GM12878 (cell line): ENCODE data around the gene PHF10. TPM values are rescaled to one million over a fixed set of nuclear protein-coding genes. Genes with fewer than 3 reads are reported as not detected.

ENCODE experiments used
- BHLHE40 ChIP-seq, 2 experiments: fragments of 450-650 bp in 1 of 2; IDR thresholded peaks; 2 replicates each; pipeline ENCODE4 v1.6.1; 2011 to 2017; ENCODE audit warnings: low read depth in 2 of 2, borderline replicate concordance in 1 of 2, improper control_type of control experiment in 1 of 2, low read length in 1 of 2, mild to moderate bottlenecking in 1 of 2
- CHD2 ChIP-seq: IDR thresholded peaks from 2 replicates; pipeline ENCODE4 v1.6.1; 2011; ENCODE audit warnings: low read depth, low read length, improper control_type of control experiment, borderline replicate concordance
- CREM ChIP-seq: IDR thresholded peaks from 2 replicates; pipeline ENCODE4 v1.6.1; 2014; ENCODE audit warnings: antibody characterized with exemption, low read depth
- IKZF2 ChIP-seq, 2 experiments: fragments of 450-650 bp; IDR thresholded peaks; 2 replicates each; pipeline ENCODE4 v1.6.1; 2017; ENCODE audit warnings: mild to moderate bottlenecking in 2 of 2, moderate library complexity in 2 of 2
- KDM1A ChIP-seq: fragments of 200-600 bp; sonication (generic); IDR thresholded peaks from 2 replicates; pipeline ENCODE4 v1.6.1; 2016; ENCODE audit warnings: borderline replicate concordance
- NBN ChIP-seq: fragments of 450-650 bp; IDR thresholded peaks from 2 replicates; pipeline ENCODE4 v1.6.1; 2016
- NR2F1 ChIP-seq: fragments of 450-650 bp; conservative IDR thresholded peaks from 2 replicates; pipeline ENCODE4 v1.6.1; 2017; ENCODE audit warnings: mild to moderate bottlenecking
- SIN3A ChIP-seq: IDR thresholded peaks from 2 replicates; pipeline ENCODE4 v1.6.1; 2012; ENCODE audit warnings: low read depth, low read length, improper control_type of control experiment
- SREBF2 ChIP-seq: IDR thresholded peaks from 2 replicates; pipeline ENCODE4 v1.6.1; 2012; ENCODE audit warnings: mild to moderate bottlenecking, low read length
- YBX1 ChIP-seq: fragments of 450-650 bp; IDR thresholded peaks from 2 replicates; pipeline ENCODE4 v1.6.1; 2016; ENCODE audit warnings: antibody characterized with exemption
- polyA plus RNA-seq, 11 experiments: library from polyadenylated mRNA; depleted of rRNA in 4 of 11; unstranded in 6 of 11; stranded (reverse) in 5 of 11; fragments of >200 nt; fragmentation: Nextera tagmentation in 4 of 11; fragmentation: Illumina TruSeq in 1 of 11; extraction: Ambion mirVana in 4 of 11; extraction: Trizol in 1 of 11; gene quantifications; 1 replicate in 1 of 11; 2 replicates in 10 of 11; pipeline versions ENCODE4 v1.2.1 to v1.2.3, GENCODE V29; 2011 to 2016; ENCODE audit warnings: inconsistent platforms in 2 of 11, missing spikeins in 2 of 11, low read depth in 1 of 11
- total RNA-seq, 4 experiments: library from RNA; depleted of rRNA in 3 of 4; stranded (reverse); fragments of >200 nt in 3 of 4; fragmentation: Illumina TruSeq in 1 of 4; extraction: Trizol in 1 of 4; gene quantifications; 2 replicates each; pipeline versions ENCODE4 v1.2.1 to v1.2.3, GENCODE V29; 2013 to 2021
- TF ChIP-seq, protein P1 (sequence below): IDR thresholded peaks from 2 replicates; pipeline ENCODE4 v1.6.1; 2012; ENCODE audit warnings: low read depth, low read length, improper control_type of control experiment
- TF ChIP-seq, protein P2 (sequence below): fragments of 450-650 bp; IDR thresholded peaks from 2 replicates; pipeline ENCODE4 v1.6.1; 2018; ENCODE audit warnings: mild to moderate bottlenecking, low read depth, moderate library complexity; ENCODE audit not compliant: partially characterized antibody

Gene PHF10
- total and polyA plus RNA-seq, 10 of the 15 experiments (the other 5 are each of a cell fraction or from before 2014, with no cell fraction given), result 3.8 to 35.6 (median 15.8) TPM

DNA sequence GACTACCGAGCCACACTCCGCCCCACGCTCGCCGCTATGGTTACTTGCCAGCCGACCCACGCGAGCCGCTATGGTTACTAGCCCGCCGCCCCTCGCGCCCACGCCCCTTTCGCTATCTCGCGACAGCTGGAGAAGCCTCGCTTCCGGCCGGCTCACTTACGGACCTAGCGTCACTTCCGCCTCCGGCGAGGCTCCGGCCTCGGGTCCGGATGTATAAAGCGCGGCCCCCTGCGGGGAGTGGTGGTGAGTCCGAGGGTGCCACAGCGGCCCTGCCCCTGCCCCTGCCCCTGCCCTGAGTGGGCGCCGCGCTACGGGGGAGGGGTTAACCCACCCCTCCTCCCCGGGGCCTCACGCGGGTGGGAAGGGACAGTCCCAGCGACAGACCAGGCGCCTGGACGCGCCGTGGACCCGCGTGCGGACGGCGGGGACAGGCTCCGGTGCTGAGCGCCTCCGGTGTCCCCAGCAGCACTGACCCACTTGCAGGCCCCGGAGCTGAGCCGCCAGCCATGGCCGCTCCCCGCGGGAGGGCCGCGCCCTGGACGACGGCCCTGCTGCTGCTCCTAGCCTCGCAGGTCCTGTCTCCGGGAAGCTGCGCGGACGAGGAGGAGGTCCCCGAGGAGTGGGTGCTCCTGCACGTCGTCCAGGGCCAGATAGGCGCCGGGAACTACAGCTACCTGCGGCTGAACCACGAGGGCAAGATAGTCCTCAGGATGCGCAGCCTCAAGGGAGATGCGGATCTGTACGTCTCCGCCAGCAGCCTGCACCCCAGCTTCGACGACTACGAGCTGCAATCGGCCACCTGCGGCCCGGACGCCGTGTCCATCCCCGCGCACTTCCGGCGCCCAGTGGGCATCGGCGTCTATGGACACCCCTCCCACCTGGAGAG lies 22.1 kb downstream of the PHF10 start, which contains the start of the genes C6orf120 and WDR27 (continued):
- TF ChIP-seq SREBF2 (no peak), CREM (peak; percentile 86), YBX1 (no peak), NBN (peak; percentile 54; the same call in 1 of the 2 replicates), IKZF2 (IDR thresholded peaks at IDR 0.05) (no peak), CHD2 (peak; percentile 100), BHLHE40 (IDR thresholded peaks at IDR 0.05; ENCODE audit: borderline replicate concordance in 1 of 2, low read depth in 2 of 2, low read length in 1 of 2) (peak; percentile 7 to 65; a peak in 1 of 4 replicates), SIN3A (peak; percentile 95), KDM1A (no peak), NR2F1 (peak; percentile 70)
- TF ChIP-seq, protein P1, sequence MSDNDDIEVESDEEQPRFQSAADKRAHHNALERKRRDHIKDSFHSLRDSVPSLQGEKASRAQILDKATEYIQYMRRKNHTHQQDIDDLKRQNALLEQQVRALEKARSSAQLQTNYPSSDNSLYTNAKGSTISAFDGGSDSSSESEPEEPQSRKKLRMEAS, result peak; percentile 79; the same call in 1 of the 2 replicates
- TF ChIP-seq, protein P2, sequence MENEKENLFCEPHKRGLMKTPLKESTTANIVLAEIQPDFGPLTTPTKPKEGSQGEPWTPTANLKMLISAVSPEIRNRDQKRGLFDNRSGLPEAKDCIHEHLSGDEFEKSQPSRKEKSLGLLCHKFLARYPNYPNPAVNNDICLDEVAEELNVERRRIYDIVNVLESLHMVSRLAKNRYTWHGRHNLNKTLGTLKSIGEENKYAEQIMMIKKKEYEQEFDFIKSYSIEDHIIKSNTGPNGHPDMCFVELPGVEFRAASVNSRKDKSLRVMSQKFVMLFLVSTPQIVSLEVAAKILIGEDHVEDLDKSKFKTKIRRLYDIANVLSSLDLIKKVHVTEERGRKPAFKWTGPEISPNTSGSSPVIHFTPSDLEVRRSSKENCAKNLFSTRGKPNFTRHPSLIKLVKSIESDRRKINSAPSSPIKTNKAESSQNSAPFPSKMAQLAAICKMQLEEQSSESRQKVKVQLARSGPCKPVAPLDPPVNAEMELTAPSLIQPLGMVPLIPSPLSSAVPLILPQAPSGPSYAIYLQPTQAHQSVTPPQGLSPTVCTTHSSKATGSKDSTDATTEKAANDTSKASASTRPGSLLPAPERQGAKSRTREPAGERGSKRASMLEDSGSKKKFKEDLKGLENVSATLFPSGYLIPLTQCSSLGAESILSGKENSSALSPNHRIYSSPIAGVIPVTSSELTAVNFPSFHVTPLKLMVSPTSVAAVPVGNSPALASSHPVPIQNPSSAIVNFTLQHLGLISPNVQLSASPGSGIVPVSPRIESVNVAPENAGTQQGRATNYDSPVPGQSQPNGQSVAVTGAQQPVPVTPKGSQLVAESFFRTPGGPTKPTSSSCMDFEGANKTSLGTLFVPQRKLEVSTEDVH, result peak; percentile 54
